Measurements from ENCODE around the gene CYP1A1. TPM values are rescaled to one million over a fixed set of nuclear protein-coding genes. Genes with fewer than 3 reads are reported as not detected.

Gene CYP1A1
- total and polyA plus RNA-seq, 2 of the 4 experiments (the other 2 are of a cell fraction): under 0.01 to 0.03 TPM

DNA sequence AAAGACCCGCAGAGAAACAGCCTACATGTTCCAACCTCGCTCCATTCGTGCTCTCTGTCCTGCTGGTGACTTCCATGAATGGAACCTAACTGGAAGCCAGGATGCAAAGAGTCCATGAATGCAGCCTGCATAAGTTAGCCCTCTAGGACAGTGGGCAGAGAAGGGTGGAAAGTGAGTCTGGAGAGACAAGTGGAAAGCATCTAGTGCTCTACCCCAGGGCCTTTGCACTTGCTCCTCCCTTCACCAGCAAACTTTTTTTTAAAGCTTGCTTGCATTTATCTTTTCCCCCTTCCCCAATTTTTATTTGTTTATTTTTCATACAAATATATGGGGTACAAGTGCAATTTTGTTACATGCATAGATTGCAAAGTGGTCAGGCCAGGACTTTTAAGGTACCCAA, 7.9 kb upstream of the CYP1A1 start:
- Histone ChIP-seq H3K4me1 (ENCODE audit: control insufficient read depth, insufficient read depth, low read length) (no peaks in the 10 kb centered on the region), H4K8ac (ENCODE audit: low read depth in 2 of 2, low read length in 2 of 2) (no peak overlapping the region), H4K5ac (ENCODE audit: low read depth, low read length) (no peak overlapping the region), H2BK120ac (ENCODE audit: low read depth, low read length) (no peak overlapping the region), H4K91ac (ENCODE audit: insufficient read depth, low read depth, low read length) (no peak overlapping the region), H3K4me3 (ENCODE audit: insufficient read depth, low read depth, low read length) (no peak overlapping the region), H3K4ac (ENCODE audit: low read depth, low read length) (no peak overlapping the region), H3K9me1 (ENCODE audit: insufficient read depth, low read length) (no peaks in the 10 kb centered on the region), H3K18ac (ENCODE audit: low read depth, low read length) (no peak overlapping the region), H3K27me3 (ENCODE audit: control insufficient read depth, insufficient read depth, low read length) (peaks cover 58% of the 10 kb centered on the region), H2BK5ac (ENCODE audit: low read depth, low read length, poor library complexity, severe bottlenecking) (no peak overlapping the region), H2BK15ac (ENCODE audit: low read depth, low read length) (no peak overlapping the region), H3K9me3 (ENCODE audit: control insufficient read depth, insufficient read depth, low read length) (no peaks in the 10 kb centered on the region; the same call in 1 of the 2 replicates), H3K36me3 (ENCODE audit: control insufficient read depth, insufficient read depth, low read length) (no peaks in the 10 kb centered on the region), H2BK20ac (ENCODE audit: low read depth, low read length) (no peak overlapping the region), H2AK9ac (replicated peaks; ENCODE audit: low read depth, low read length, poor library complexity) (no peak overlapping the region), H3K27ac (ENCODE audit: insufficient read depth, low read length) (no peak overlapping the region), H2AK5ac (ENCODE audit: low read depth, low read length) (no peak overlapping the region), H3K14ac (replicated peaks; ENCODE audit: low read depth, low read length) (no peak overlapping the region), H3K79me1 (ENCODE audit: low read depth in 1 of 2, low read length in 2 of 2) (no peaks in the 10 kb centered on the region), H4K20me1 (ENCODE audit: insufficient read depth, low read length) (no peaks in the 10 kb centered on the region), H3K56ac (ENCODE audit: extremely low read depth, insufficient read depth, low read length) (no peak overlapping the region), H3K23ac (ENCODE audit: low read depth, low read length) (no peak overlapping the region), H3K4me2 (ENCODE audit: low read depth, low read length) (no peak overlapping the region), H2AFZ (replicated peaks; ENCODE audit: low read length, poor library complexity) (no peak overlapping the region), H3K9ac (ENCODE audit: low read depth, low read length) (no peak overlapping the region)
- ATAC-seq (ENCODE audit: low read depth) (no peak), DNase-seq (no peak)
- ChIA-PET POLR2A (ENCODE audit: unreplicated experiment) (no interaction called here), CTCF (no interaction called here)
- no CpG with 5 or more reads among the region's 3 CpGs for WGBS, 2 experiments (ENCODE audit: extremely low coverage in 2 of 2, insufficient read length in 1 of 2)
- in situ Hi-C loops (cut with MboI; ENCODE audit: low sequenced_read_pairs) (no loop called here), intact Hi-C loops (cut with micrococcal nuclease) (no loop called here), dilution Hi-C loops (cut with HindIII; ENCODE audit: low sequenced_read_pairs, unreplicated experiment) (no loop called here)
- no TSS peak for BruUV-seq (replicated peaks)
- TF ChIP-seq POLR2A (IDR thresholded peaks at IDR 0.05; ENCODE audit: low read depth, low read length): no peak
- TF ChIP-seq CTCF (conservative IDR thresholded peaks at IDR 0.05; ENCODE audit: low read depth, low read length): no peak
- TF ChIP-seq MAFK (IDR thresholded peaks at IDR 0.05; ENCODE audit: low read depth, low read length): no peak
- TF ChIP-seq RAD21 (IDR thresholded peaks at IDR 0.05; ENCODE audit: low read length): no peak
- TF ChIP-seq SMC3 (IDR thresholded peaks at IDR 0.05; ENCODE audit: low read depth, low read length): no peak
- no peak for TF ChIP-seq FOS (IDR thresholded peaks at IDR 0.05; ENCODE audit: low read depth, low read length)
- TF ChIP-seq CEBPB (IDR thresholded peaks at IDR 0.05; ENCODE audit: low read depth, low read length): no peak
- TF ChIP-seq BHLHE40 (IDR thresholded peaks at IDR 0.05; ENCODE audit: low read depth, low read length): no peak
- no peak for TF ChIP-seq MAZ (IDR thresholded peaks at IDR 0.05; ENCODE audit: borderline replicate concordance, low read depth, low read length)
- no peak for TF ChIP-seq NFE2L2 (IDR thresholded peaks at IDR 0.05; ENCODE audit: low read depth, low read length)
- no peak for TF ChIP-seq MXI1 (IDR thresholded peaks at IDR 0.05; ENCODE audit: borderline replicate concordance, low read depth, low read length)
- TF ChIP-seq USF2 (IDR thresholded peaks at IDR 0.05; ENCODE audit: low read depth, low read length): no peak
- TF ChIP-seq CHD1 (IDR thresholded peaks at IDR 0.05; ENCODE audit: low read depth, low read length): no peak
- TF ChIP-seq RFX5 (IDR thresholded peaks at IDR 0.05; ENCODE audit: low read depth, low read length): no peak
- no peak for TF ChIP-seq RCOR1 (IDR thresholded peaks at IDR 0.05; ENCODE audit: insufficient replicate concordance, low read length)
- TF ChIP-seq, protein P1, sequence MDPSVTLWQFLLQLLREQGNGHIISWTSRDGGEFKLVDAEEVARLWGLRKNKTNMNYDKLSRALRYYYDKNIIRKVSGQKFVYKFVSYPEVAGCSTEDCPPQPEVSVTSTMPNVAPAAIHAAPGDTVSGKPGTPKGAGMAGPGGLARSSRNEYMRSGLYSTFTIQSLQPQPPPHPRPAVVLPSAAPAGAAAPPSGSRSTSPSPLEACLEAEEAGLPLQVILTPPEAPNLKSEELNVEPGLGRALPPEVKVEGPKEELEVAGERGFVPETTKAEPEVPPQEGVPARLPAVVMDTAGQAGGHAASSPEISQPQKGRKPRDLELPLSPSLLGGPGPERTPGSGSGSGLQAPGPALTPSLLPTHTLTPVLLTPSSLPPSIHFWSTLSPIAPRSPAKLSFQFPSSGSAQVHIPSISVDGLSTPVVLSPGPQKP (IDR thresholded peaks at IDR 0.05; ENCODE audit: borderline replicate concordance, low read depth, low read length): no peak

All from IMR-90 (cell line).